Peyer's patch (tissue), 4 donors: Measurements from ENCODE around the gene MPPED1. TPM values are rescaled to one million over a fixed set of nuclear protein-coding genes. Genes with fewer than 3 reads are reported as not detected.

ENCODE experiments used
- DNase-seq, 3 donors: peaks; one replicate each; pipeline ENCODE4 v3.0.0-alpha.2; 2017 to 2019
- H3K27ac ChIP-seq, 4 donors: fragments of 200-600 bp; sonication (generic); one replicate each; pipeline ENCODE4 v1.5.1; 2016 to 2019
- H3K27me3 ChIP-seq, 2 donors: fragments of 200-600 bp; sonication (generic); one replicate each; pipeline ENCODE4 v1.5.1; 2019
- H3K36me3 ChIP-seq, 3 donors: fragments of 200-600 bp; sonication (generic); one replicate each; pipeline ENCODE4 v1.5.1; 2016 to 2019
- H3K4me1 ChIP-seq, 4 donors: fragments of 200-600 bp; sonication (generic); one replicate each; pipeline ENCODE4 v1.5.1; 2016 to 2019
- H3K4me3 ChIP-seq, 4 donors: fragments of 200-600 bp; sonication (generic); 1 replicate in 3 of 4; 2 replicates in 1 of 4; pipeline ENCODE4 v1.5.1; 2016 to 2019; ENCODE audit warnings: mild to moderate bottlenecking in 1 of 4
- H3K9me3 ChIP-seq, 4 donors: fragments of 200-600 bp; sonication (generic); one replicate each; pipeline ENCODE4 v1.5.1; 2016 to 2019; ENCODE audit warnings: mild to moderate bottlenecking in 1 of 4
- CTCF ChIP-seq, 6 experiments: fragments of 450-650 bp in 4 of 6; fragments of 200-600 bp in 2 of 6; sonication (generic) in 1 of 6; IDR thresholded peaks; one replicate each; pipeline ENCODE4 v1.5.1; 2017 to 2019; ENCODE audit warnings: antibody characterized with exemption in 6 of 6, mild to moderate bottlenecking in 3 of 6, moderate library complexity in 1 of 6
- POLR2A ChIP-seq, 2 donors: fragments of 450-650 bp; IDR thresholded peaks; one replicate each; pipeline ENCODE4 v1.5.1; 2017; ENCODE audit warnings: antibody characterized with exemption in 2 of 2, mild to moderate bottlenecking in 2 of 2, moderate library complexity in 2 of 2
- total RNA-seq, 4 donors: library from RNA; depleted of rRNA; stranded (reverse); fragments of >200 nt; gene quantifications; one replicate each; pipeline ENCODE4 v1.1.0, GENCODE V29; 2016

Gene MPPED1
- total RNA-seq, 4 donors from 2014 or later, result not detected

GRCh38 chr22:43407591-43407990 is 4.2 kb upstream of the MPPED1 start:
- Histone ChIP-seq H3K36me3 (no peaks in the 10 kb centered on the region), H3K4me3 (no peak overlapping the region)
- no peak for DNase-seq

GRCh38 chr22:43408009-43408408 is 3.8 kb upstream of the MPPED1 start:
- no peak for DNase-seq
- TF ChIP-seq POLR2A (IDR thresholded peaks at IDR 0.05) (no peak), CTCF (IDR thresholded peaks at IDR 0.05) (no peak)
- no peaks in the 10 kb centered on the region for H3K27me3 ChIP-seq

More at GRCh38 chr22:43407591-43407990, 4.2 kb upstream of the MPPED1 start:
- TF ChIP-seq CTCF (IDR thresholded peaks at IDR 0.05) (no peak), POLR2A (IDR thresholded peaks at IDR 0.05) (no peak)
- H3K9me3 ChIP-seq, result no peaks in the 10 kb centered on the region
- no peak overlapping the region for H3K27ac ChIP-seq
- H3K4me1 ChIP-seq, result no peaks in the 10 kb centered on the region
- no peaks in the 10 kb centered on the region for H3K27me3 ChIP-seq

GRCh38 chr22:43409046-43409445 is 2.8 kb upstream of the MPPED1 start:
- Histone ChIP-seq H3K36me3 (no peaks in the 10 kb centered on the region), H3K9me3 (no peaks in the 10 kb centered on the region), H3K27ac (no peak overlapping the region), H3K27me3 (no peaks in the 10 kb centered on the region), H3K4me3 (no peak overlapping the region), H3K4me1 (no peaks in the 10 kb centered on the region)
- TF ChIP-seq CTCF (IDR thresholded peaks at IDR 0.05), result no peak
- no peak for TF ChIP-seq POLR2A (IDR thresholded peaks at IDR 0.05)
- no peak for DNase-seq

More at GRCh38 chr22:43408009-43408408, 3.8 kb upstream of the MPPED1 start:
- no peaks in the 10 kb centered on the region for H3K36me3 ChIP-seq
- H3K9me3 ChIP-seq, result no peaks in the 10 kb centered on the region
- no peak overlapping the region for H3K27ac ChIP-seq
- no peak overlapping the region for H3K4me3 ChIP-seq
- H3K4me1 ChIP-seq, result no peaks in the 10 kb centered on the region

GRCh38 chr22:43409800-43410199 is 2.0 kb upstream of the MPPED1 start:
- Histone ChIP-seq H3K36me3 (no peaks in the 10 kb centered on the region), H3K9me3 (no peaks in the 10 kb centered on the region), H3K27me3 (no peaks in the 10 kb centered on the region), H3K4me1 (no peaks in the 10 kb centered on the region), H3K27ac (no peak overlapping the region), H3K4me3 (no peak overlapping the region)
- no peak for TF ChIP-seq CTCF (IDR thresholded peaks at IDR 0.05)
- TF ChIP-seq POLR2A (IDR thresholded peaks at IDR 0.05), result no peak
- DNase-seq, result no peak

- Histone ChIP-seq H3K9me3 (no peaks in the 10 kb centered on the region), H3K4me1 (no peaks in the 10 kb centered on the region), H3K4me3 (no peak overlapping the region), H3K27me3 (no peaks in the 10 kb centered on the region), H3K36me3 (no peaks in the 10 kb centered on the region), H3K27ac (no peak overlapping the region)
- TF ChIP-seq CTCF (IDR thresholded peaks at IDR 0.05), result no peak
- no peak for TF ChIP-seq POLR2A (IDR thresholded peaks at IDR 0.05)
- DNase-seq, result no peak
These were observed 560 bp upstream of the MPPED1 start for GRCh38 chr22:43411040-43411868.
